22Rv1 (cell line): ENCODE data around the gene DLL1.

Experiments used
- CTCF ChIP-seq: fragments of 450-650 bp; IDR thresholded peaks from 2 replicates; pipeline ENCODE4 v1.5.1; 2017; ENCODE audit warnings: mild to moderate bottlenecking
- ZFX ChIP-seq: fragments of 450-650 bp; IDR thresholded peaks from 2 replicates; pipeline ENCODE4 v1.6.1; 2017; ENCODE audit warnings: antibody characterized with exemption, borderline replicate concordance

DNA sequence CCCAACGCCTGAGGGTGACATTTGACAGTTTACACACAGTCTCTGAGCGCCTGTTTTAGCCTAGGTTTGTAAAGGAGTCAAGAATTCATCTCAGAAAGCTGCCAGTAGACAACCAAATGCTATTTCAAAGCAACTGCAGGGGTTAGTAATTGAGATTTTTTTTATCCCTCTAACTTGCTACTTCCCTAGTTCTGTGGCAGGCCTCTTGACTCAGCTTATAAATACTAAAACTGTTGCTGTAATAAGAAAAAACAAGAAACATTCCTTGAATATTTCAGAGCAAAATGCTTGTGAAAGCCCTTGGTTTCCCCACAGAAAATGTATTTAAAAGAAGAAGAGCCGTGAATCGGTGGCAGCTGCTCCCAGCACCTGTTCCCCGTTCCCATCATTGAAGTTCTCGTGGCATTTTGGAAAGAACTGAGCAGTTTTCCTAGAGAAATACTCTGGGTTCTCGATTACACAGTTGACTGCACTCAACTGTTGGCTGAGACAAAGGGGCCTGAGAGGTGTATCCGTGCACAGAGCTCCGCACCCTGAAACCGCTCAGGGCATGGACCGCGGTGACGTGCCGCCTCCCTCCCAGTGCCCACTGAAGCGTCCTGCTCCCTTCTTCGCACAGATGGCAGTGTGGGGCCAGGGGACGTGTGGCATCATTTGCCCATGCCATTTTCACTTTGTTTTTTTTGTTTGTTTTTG is 20.9 kb downstream of the DLL1 start:
- TF ChIP-seq CTCF (no peak), ZFX (no peak)
